RCC 7860 (cell line): Measurements from ENCODE around the gene WRAP53.

Source experiments
- DNase-seq: peaks from one replicate; pipeline ENCODE4 v3.0.0-alpha.2; 2015; ENCODE audit warnings: low spot score
- FAIRE-seq: peaks from 2 replicates; lab custom pipeline; 2012; peaks lifted over from hg19 to GRCh38; lab: Jason Lieb, UNC

Gene WRAP53

GRCh38 chr17:7707858-7708750, 19.8 kb downstream of the WRAP53 start:
- FAIRE-seq (no peak), DNase-seq (no peak)

- DNase-seq (no peak), FAIRE-seq (no peak)
Measured at GRCh38 chr17:7709031-7709430, 20.8 kb downstream of the WRAP53 start.

- DNase-seq (no peak), FAIRE-seq (no peak)
Measured at GRCh38 chr17:7710301-7710700, 22.0 kb downstream of the WRAP53 start.

- DNase-seq: no peak
- no peak for FAIRE-seq
Measured at GRCh38 chr17:7711051-7711755, 22.9 kb downstream of the WRAP53 start.

- FAIRE-seq: no peak
- no peak for DNase-seq
Measured at GRCh38 chr17:7712111-7712771, 24.0 kb downstream of the WRAP53 start.

GRCh38 chr17:7713782-7714181, 25.5 kb downstream of the WRAP53 start:
- DNase-seq (no peak), FAIRE-seq (no peak)

- FAIRE-seq: no peak
- DNase-seq: no peak
Measured at GRCh38 chr17:7714721-7715594, 26.7 kb downstream of the WRAP53 start.

- no peak for DNase-seq
- no peak for FAIRE-seq
Measured at GRCh38 chr17:7715936-7716886, 27.9 kb downstream of the WRAP53 start.

GRCh38 chr17:7716901-7717755, 28.9 kb downstream of the WRAP53 start, which contains the start of gene DNAH2:
DNAH2 (plus strand) TSS chr17:7717744; CDS start chr17:7719735, 1,991 bp downstream.
- DNase-seq (peak; percentile 64), FAIRE-seq (no peak)

- FAIRE-seq: no peak
- no peak for DNase-seq
Measured at GRCh38 chr17:7717756-7718350, 29.6 kb downstream of the WRAP53 start.

- DNase-seq (no peak), FAIRE-seq (no peak)
Measured at GRCh38 chr17:7719661-7720060, 31.4 kb downstream of the WRAP53 start.

GRCh38 chr17:7720125-7720524, 31.8 kb downstream of the WRAP53 start:
- no peak for DNase-seq

GRCh38 chr17:7721612-7722011, 33.3 kb downstream of the WRAP53 start:
- no peak for FAIRE-seq
- no peak for DNase-seq

More at GRCh38 chr17:7720125-7720524, 31.8 kb downstream of the WRAP53 start:
- FAIRE-seq: no peak

- no peak for FAIRE-seq
- no peak for DNase-seq
Measured at GRCh38 chr17:7727886-7728285, 39.6 kb downstream of the WRAP53 start.

- no peak for DNase-seq
- FAIRE-seq: no peak
Measured at GRCh38 chr17:7729816-7730215, 41.5 kb downstream of the WRAP53 start.

- no peak for FAIRE-seq
- DNase-seq: no peak
Measured at GRCh38 chr17:7732981-7733539, 44.8 kb downstream of the WRAP53 start.

GRCh38 chr17:7737601-7738000, 49.3 kb downstream of the WRAP53 start:
- FAIRE-seq (no peak), DNase-seq (no peak)

- DNase-seq (no peak), FAIRE-seq (no peak)
Measured at GRCh38 chr17:7739746-7740145, 51.5 kb downstream of the WRAP53 start.
